ENCODE results near the gene ITLN1.

DNA sequence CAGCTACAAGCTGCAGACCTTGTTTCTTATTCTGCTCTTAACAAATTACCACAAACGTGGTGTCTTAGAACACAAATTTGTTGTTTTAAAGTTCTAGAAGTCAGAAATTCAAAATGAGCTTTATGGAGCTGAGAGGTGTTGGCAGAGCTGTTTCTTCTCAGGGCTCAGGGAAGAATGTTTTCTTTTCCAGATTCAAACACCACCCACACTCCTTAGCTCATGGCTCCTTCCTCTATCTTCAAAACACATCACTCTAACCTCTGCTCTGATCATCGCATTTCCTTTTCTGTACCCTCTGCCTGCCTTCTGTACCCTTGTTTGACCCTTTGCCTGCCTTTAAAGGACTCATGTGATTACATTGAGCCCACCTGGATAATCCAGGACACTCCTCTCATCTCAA lies 26.9 kb upstream of the ITLN1 start:
- TF ChIP-seq, protein P1, sequence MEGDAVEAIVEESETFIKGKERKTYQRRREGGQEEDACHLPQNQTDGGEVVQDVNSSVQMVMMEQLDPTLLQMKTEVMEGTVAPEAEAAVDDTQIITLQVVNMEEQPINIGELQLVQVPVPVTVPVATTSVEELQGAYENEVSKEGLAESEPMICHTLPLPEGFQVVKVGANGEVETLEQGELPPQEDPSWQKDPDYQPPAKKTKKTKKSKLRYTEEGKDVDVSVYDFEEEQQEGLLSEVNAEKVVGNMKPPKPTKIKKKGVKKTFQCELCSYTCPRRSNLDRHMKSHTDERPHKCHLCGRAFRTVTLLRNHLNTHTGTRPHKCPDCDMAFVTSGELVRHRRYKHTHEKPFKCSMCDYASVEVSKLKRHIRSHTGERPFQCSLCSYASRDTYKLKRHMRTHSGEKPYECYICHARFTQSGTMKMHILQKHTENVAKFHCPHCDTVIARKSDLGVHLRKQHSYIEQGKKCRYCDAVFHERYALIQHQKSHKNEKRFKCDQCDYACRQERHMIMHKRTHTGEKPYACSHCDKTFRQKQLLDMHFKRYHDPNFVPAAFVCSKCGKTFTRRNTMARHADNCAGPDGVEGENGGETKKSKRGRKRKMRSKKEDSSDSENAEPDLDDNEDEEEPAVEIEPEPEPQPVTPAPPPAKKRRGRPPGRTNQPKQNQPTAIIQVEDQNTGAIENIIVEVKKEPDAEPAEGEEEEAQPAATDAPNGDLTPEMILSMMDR (IDR thresholded peaks at IDR 0.05): no peak
- no peak for TF ChIP-seq POLR2A (IDR thresholded peaks at IDR 0.05)
